Skin epidermis (tissue), 12 donors: ENCODE results near the gene TTN.
A peak's percentile ranks its signal among the peaks of the same experiment; 100 is the strongest.

Experiments used
- H3K27ac ChIP-seq, 21 experiments: fragments of 200-600 bp; sonication (generic) in 11 of 21; one replicate each; pipeline ENCODE4 v1.5.0; 2020; ENCODE audit warnings: mild to moderate bottlenecking in 3 of 21, inconsistent platforms in 2 of 21, moderate library complexity in 2 of 21
- H3K4me3 ChIP-seq, 7 experiments: fragments of 200-600 bp; sonication (generic) in 2 of 7; one replicate each; pipeline ENCODE4 v1.5.0; 2020; ENCODE audit warnings: inconsistent platforms in 2 of 7, mild to moderate bottlenecking in 2 of 7, moderate library complexity in 1 of 7

The TTN gene

GRCh38 chr2:178478130-178478438 is 329.1 kb downstream of the TTN start:
- Histone ChIP-seq H3K4me3 (peak overlapping the region; percentile 56 to 71 (median 61)), H3K27ac (peak overlapping the region; percentile 10 to 97 (median 89))

DNA sequence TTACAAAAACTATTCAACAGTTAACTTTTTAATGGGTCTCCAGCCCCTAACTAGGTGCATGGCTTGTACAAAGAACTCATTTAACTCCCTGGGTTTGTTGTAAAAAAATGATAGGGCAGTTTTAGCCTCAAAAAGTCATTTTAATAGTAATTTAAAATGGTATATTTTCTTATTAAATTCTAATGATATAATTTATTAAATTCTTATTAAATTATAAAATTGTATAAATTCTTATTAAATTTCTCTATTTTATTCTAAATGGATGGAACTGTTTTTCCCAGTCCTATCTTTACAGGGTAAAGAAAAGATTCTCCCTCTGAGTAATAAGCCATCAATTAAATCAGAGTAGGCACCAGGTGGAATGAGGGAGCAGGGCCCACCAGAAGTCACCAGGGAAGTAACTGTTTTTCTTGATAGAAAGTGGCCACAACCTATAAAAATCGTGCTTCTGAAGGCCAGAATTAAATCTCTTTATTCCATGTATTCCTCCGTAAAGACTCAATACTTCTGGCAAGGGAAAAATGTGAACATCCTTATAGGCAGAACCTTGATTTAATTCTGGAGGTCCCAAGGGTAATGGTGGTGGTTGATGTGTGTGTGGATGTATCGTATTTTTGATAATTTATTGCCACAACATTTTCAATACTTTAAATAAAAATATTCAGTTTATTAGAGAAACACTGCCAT is 329.6 kb downstream of the TTN start:
- peak overlapping the region; percentile 56 to 71 (median 61) for H3K4me3 ChIP-seq
- peak overlapping the region in 19 of 21 experiments; percentile 3 to 97 (median 89) for H3K27ac ChIP-seq

DNA sequence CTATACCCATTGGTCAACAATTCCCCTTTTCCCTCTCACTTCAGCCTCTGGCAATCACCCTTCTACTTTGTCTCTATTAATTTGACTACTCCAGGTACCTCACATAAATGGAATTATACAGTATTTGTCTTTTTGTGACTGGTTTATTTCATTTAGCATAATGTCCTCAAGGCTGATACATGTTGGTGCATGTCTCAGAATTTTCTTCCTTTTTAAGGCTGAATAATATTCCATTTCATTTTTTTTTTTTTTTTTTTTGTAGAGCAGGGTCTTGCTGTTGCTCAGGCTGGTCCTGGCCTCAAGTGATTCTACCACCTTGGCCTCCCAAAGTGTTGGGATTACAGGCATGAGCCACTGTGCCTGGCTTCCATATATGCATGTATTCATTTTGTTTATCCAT is 330.7 kb downstream of the TTN start:
- no peak overlapping the region for H3K4me3 ChIP-seq
- no peak overlapping the region for H3K27ac ChIP-seq
